Neural crest cell (in vitro differentiated cells): Measurements from ENCODE around the gene C4orf50. TPM values are rescaled to one million over a fixed set of nuclear protein-coding genes. Genes with fewer than 3 reads are reported as not detected.

Source experiments
- DNase-seq: peaks from one replicate; pipeline ENCODE4 v3.0.0; 2021; ENCODE audit warnings: low read depth, mixed read lengths, low spot score
- H3K27ac Mint-ChIP-seq: one replicate; pipeline ENCODE4 v1.8.0; 2021; ENCODE audit warnings: mild to moderate bottlenecking, mixed read lengths; ENCODE audit not compliant: unreplicated experiment
- H3K27me3 Mint-ChIP-seq: 2 replicates; pipeline ENCODE4 v1.8.0; 2021; ENCODE audit warnings: low read depth, mild to moderate bottlenecking, mixed read lengths
- H3K36me3 Mint-ChIP-seq: 2 replicates; pipeline ENCODE4 v1.8.0; 2021; ENCODE audit warnings: low read depth, mild to moderate bottlenecking, mixed read lengths
- H3K4me1 Mint-ChIP-seq: 2 replicates; pipeline ENCODE4 v1.8.0; 2021; ENCODE audit warnings: mixed read lengths
- H3K4me3 Mint-ChIP-seq: one replicate; pipeline ENCODE4 v1.8.0; 2021; ENCODE audit warnings: mild to moderate bottlenecking, mixed read lengths
- H3K9me3 Mint-ChIP-seq: 2 replicates; pipeline ENCODE4 v1.8.0; 2021; ENCODE audit warnings: mixed read lengths
- CTCF ChIP-seq: fragments of 200-600 bp; sonication (generic); conservative IDR thresholded peaks from 2 replicates; pipeline ENCODE4 v1.5.0; 2021; ENCODE audit warnings: antibody characterized with exemption, mild to moderate bottlenecking
- total RNA-seq: library from RNA; stranded (reverse); gene quantifications from 2 replicates; pipeline ENCODE4 v1.2.1, GENCODE V29; 2021

The C4orf50 gene
- total RNA-seq, 1 donor from 2014 or later = 0.02 TPM

DNA sequence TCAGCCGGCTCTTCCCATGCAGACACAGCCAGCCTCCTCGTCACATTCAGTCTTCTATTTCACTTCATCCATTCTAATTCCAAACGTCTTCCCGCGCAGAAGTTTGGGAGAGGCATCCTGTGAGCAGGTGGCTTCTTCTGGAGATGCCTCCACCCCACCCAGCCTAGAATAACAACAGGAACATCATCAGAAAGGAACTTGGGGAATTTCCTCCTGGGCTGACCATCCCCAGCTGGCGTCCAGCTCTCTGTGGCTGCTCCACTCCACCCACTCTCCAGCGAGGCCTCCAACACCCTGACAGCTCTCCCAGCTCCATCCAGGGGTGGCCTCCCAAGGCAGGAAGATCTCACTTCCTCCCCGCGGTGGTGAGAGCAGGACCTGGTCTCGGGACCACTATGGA lies 5.5 kb upstream of the C4orf50 start:
- Mint-ChIP-seq H3K27ac (no peak overlapping the region), H3K4me3 (no peak overlapping the region), H3K4me1 (no peaks in the 10 kb centered on the region), H3K36me3 (no peaks in the 10 kb centered on the region), H3K27me3 (peaks cover 4% of the 10 kb centered on the region), H3K9me3 (no peaks in the 10 kb centered on the region)
- DNase-seq = no peak
- TF ChIP-seq CTCF = no peak

GRCh38 chr4:6022607-6023288 lies 4.5 kb upstream of the C4orf50 start:
- H3K36me3 Mint-ChIP-seq = no peaks in the 10 kb centered on the region
- no peaks in the 10 kb centered on the region for H3K4me1 Mint-ChIP-seq
- H3K27me3 Mint-ChIP-seq = peaks cover 7% of the 10 kb centered on the region
- no peak overlapping the region for H3K4me3 Mint-ChIP-seq
- H3K9me3 Mint-ChIP-seq = no peaks in the 10 kb centered on the region
- H3K27ac Mint-ChIP-seq = no peak overlapping the region
- no peak for TF ChIP-seq CTCF
- DNase-seq = no peak

GRCh38 chr4:6021831-6022606 lies 3.8 kb upstream of the C4orf50 start:
- H3K27ac Mint-ChIP-seq = peak overlapping the region; percentile 62
- H3K9me3 Mint-ChIP-seq = no peaks in the 10 kb centered on the region
- TF ChIP-seq CTCF = no peak
- H3K27me3 Mint-ChIP-seq = peaks cover 10% of the 10 kb centered on the region
- no peak for DNase-seq
- H3K36me3 Mint-ChIP-seq = no peaks in the 10 kb centered on the region
- no peaks in the 10 kb centered on the region for H3K4me1 Mint-ChIP-seq
- no peak overlapping the region for H3K4me3 Mint-ChIP-seq

DNA sequence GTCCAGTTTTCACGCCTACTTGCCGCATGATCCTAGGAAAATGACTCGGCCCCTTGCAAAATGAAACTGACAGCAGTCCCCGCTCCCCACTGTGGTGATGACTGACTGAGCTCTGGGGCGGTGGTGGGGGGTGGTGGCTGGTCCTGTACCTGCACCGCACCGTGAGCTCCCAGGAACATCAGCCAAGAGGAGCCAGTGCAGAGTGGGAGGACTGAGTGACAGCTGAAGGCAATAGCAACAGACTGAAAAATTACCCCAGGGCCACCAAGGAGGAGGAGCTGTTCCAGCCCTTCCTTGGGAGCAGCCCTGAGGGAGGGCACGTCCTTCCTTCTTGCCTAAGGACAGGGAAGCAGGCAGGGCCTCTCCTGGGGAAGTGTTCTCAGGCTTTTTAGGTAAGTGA lies 2.4 kb upstream of the C4orf50 start:
- H3K4me3 Mint-ChIP-seq = no peak overlapping the region
- H3K36me3 Mint-ChIP-seq = no peaks in the 10 kb centered on the region
- H3K9me3 Mint-ChIP-seq = no peaks in the 10 kb centered on the region
- H3K27ac Mint-ChIP-seq = no peak overlapping the region
- TF ChIP-seq CTCF = no peak
- H3K27me3 Mint-ChIP-seq = peaks cover 10% of the 10 kb centered on the region
- DNase-seq = no peak
- no peaks in the 10 kb centered on the region for H3K4me1 Mint-ChIP-seq

GRCh38 chr4:6019316-6020263 lies 1.4 kb upstream of the C4orf50 start:
- Mint-ChIP-seq H3K27me3 (peaks cover 10% of the 10 kb centered on the region), H3K9me3 (no peaks in the 10 kb centered on the region), H3K4me1 (no peaks in the 10 kb centered on the region), H3K36me3 (no peaks in the 10 kb centered on the region), H3K4me3 (no peak overlapping the region), H3K27ac (no peak overlapping the region)
- peak; percentile 67 for DNase-seq
- peak; percentile 90 for TF ChIP-seq CTCF
